IMR-90 (cell line): ENCODE data around the gene ZNF207.

Experiments
- CTCF ChIP-seq: conservative IDR thresholded peaks from 2 replicates; pipeline ENCODE4 v1.5.1; 2012; ENCODE audit warnings: mild to moderate bottlenecking, low read depth, low read length, improper control_type of control experiment
- RAD21 ChIP-seq: IDR thresholded peaks from 2 replicates; pipeline ENCODE4 v1.6.1; 2012; ENCODE audit warnings: low read length, improper control_type of control experiment

- TF ChIP-seq RAD21 (no peak), CTCF (no peak)
Measured at GRCh38 chr17:32429598-32429997, 79.6 kb downstream of the ZNF207 start.
